Natural killer cell (primary cell): Measurements from ENCODE around the gene SDE2. TPM values are rescaled to one million over a fixed set of nuclear protein-coding genes. Genes with fewer than 3 reads are reported as not detected.

Experiments
- ATAC-seq, 3 donors: fragments of 150-1000 bp in 2 of 3; fragments of 200-7000 bp in 1 of 3; cut with Tn5 transposase; 1 replicate in 1 of 3; 2 replicates in 2 of 3; pipeline ENCODE4 v1.10.0; 2021; ENCODE audit warnings: mild to moderate bottlenecking in 2 of 3, moderate library complexity in 2 of 3
- DNase-seq, 2 donors: peaks; one replicate each; pipeline versions ENCODE4 v3.0.0 to v3.0.0-alpha.2; 2013 to 2021; ENCODE audit warnings: mixed read lengths in 1 of 2
- H3K27ac ChIP-seq: one replicate; pipeline ENCODE4 v1.5.1; 2013; ENCODE audit warnings: mild to moderate bottlenecking, low read length
- H3K27me3 ChIP-seq: one replicate; pipeline ENCODE4 v1.6.1; 2013; ENCODE audit warnings: low read length; ENCODE audit not compliant: control insufficient read depth, insufficient read depth
- H3K36me3 ChIP-seq: one replicate; pipeline ENCODE4 v1.6.1; 2013; ENCODE audit warnings: low read length; ENCODE audit not compliant: control insufficient read depth, insufficient read depth
- H3K4me1 ChIP-seq: one replicate; pipeline ENCODE4 v1.6.1; 2013; ENCODE audit warnings: low read length; ENCODE audit not compliant: control insufficient read depth, insufficient read depth
- H3K4me3 ChIP-seq: one replicate; pipeline ENCODE4 v1.5.1; 2013; ENCODE audit warnings: low read length
- H3K9me3 ChIP-seq: one replicate; pipeline ENCODE4 v1.6.1; 2013; ENCODE audit warnings: low read length; ENCODE audit not compliant: control insufficient read depth, insufficient read depth
- H3K27ac Mint-ChIP-seq, 2 donors: one replicate each; pipeline ENCODE4 v1.8.0; 2022; ENCODE audit warnings: mild to moderate bottlenecking in 2 of 2, mixed read lengths in 2 of 2, moderate library complexity in 1 of 2
- H3K27me3 Mint-ChIP-seq, 2 donors: one replicate each; pipeline ENCODE4 v1.8.0; 2022; ENCODE audit warnings: low read depth in 2 of 2, mixed read lengths in 2 of 2
- H3K36me3 Mint-ChIP-seq: one replicate; pipeline ENCODE4 v1.8.0; 2022; ENCODE audit warnings: mixed read lengths
- H3K4me1 Mint-ChIP-seq, 2 donors: one replicate each; pipeline ENCODE4 v1.8.0; 2022; ENCODE audit warnings: mixed read lengths in 2 of 2
- H3K4me3 Mint-ChIP-seq: one replicate; pipeline ENCODE4 v1.8.0; 2022; ENCODE audit warnings: mild to moderate bottlenecking, moderate library complexity, mixed read lengths
- H3K9me3 Mint-ChIP-seq, 2 donors: one replicate each; pipeline ENCODE4 v1.8.0; 2022; ENCODE audit warnings: mixed read lengths in 2 of 2
- WGBS: methylation state at CpG from one replicate; pipeline ENCODE4 v1.1.7; 2013; ENCODE audit warnings: missing lambda C conversion rate; ENCODE audit not compliant: insufficient coverage; 5-methylcytosine and 5-hydroxymethylcytosine counted together
- intact Hi-C: fragments of 100-400 bp; cut with micrococcal nuclease; formaldehyde crosslinking; loops from one replicate; pipeline ENCODE4 v1.14.2; 2022
- total RNA-seq, 4 donors: library from RNA; stranded (reverse); fragments of 120-200 nt in 1 of 4; gene quantifications; one replicate each; pipeline versions ENCODE4 v1.2.3 to v1.2.4, GENCODE V29; 2013 to 2022
- TF ChIP-seq, protein P1 (sequence below): fragments of 200-600 bp; IDR thresholded peaks from one replicate; pipeline ENCODE4 v1.8.0; 2022; ENCODE audit warnings: antibody characterized with exemption

Gene SDE2
- total RNA-seq, 3 donors from 2014 or later (not counting 1 experiment from before 2014, with no cell fraction given), result 52.5 to 62.7 (median 53.6) TPM

DNA sequence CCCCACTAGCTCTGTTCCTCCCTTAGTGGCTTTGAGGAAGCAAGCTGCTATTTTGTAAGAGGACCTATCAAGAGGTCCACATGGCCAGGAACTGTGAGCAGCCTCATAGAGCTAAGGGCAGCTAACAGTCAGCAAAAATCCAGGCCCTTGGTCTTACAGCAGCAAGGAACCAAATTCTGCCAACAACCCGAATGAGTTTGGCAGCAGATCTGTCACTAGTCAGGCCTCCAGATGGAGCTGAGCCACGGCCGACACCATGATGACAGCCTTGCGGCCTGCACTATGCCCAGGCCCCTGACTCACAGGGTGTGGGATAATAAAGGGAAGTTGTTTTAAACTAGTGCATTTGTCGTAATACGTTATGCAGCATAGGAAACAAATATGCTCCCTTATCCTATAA lies 35.3 kb upstream of the SDE2 start:
- H3K27ac Mint-ChIP-seq, result no peak overlapping the region
- TF ChIP-seq, protein P1, sequence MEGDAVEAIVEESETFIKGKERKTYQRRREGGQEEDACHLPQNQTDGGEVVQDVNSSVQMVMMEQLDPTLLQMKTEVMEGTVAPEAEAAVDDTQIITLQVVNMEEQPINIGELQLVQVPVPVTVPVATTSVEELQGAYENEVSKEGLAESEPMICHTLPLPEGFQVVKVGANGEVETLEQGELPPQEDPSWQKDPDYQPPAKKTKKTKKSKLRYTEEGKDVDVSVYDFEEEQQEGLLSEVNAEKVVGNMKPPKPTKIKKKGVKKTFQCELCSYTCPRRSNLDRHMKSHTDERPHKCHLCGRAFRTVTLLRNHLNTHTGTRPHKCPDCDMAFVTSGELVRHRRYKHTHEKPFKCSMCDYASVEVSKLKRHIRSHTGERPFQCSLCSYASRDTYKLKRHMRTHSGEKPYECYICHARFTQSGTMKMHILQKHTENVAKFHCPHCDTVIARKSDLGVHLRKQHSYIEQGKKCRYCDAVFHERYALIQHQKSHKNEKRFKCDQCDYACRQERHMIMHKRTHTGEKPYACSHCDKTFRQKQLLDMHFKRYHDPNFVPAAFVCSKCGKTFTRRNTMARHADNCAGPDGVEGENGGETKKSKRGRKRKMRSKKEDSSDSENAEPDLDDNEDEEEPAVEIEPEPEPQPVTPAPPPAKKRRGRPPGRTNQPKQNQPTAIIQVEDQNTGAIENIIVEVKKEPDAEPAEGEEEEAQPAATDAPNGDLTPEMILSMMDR, result no peak
- intact Hi-C loops, result no loop called here

DNA sequence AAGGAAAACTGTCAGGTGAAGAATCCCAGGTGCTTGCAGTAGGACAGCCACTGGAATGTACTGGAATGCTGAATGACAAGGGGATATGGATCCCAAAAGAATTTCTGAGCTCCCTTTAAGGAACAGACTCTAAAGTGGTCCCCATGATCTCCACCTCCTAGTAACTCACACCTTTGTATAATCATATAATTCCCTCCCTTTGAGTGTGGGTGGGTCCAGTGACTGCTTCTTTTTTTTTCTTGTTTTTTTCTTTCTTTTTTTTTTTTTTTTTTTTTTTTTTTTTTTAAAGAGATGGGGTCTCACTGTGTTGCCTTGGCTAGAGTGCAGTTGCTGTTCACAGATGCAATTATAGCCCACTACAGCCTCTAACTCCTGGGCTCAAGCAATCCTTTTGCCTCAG lies 34.8 kb upstream of the SDE2 start:
- DNase-seq, result no peak
- Histone ChIP-seq H3K4me1 (peaks cover 3% of the 10 kb centered on the region), H3K27me3 (no peaks in the 10 kb centered on the region), H3K27ac (peak overlapping the region; percentile 41), H3K36me3 (no peaks in the 10 kb centered on the region), H3K4me3 (no peak overlapping the region), H3K9me3 (no peaks in the 10 kb centered on the region)
- intact Hi-C loops, result no loop called here
- Mint-ChIP-seq H3K9me3 (no peaks in the 10 kb centered on the region), H3K27ac (no peak overlapping the region), H3K27me3 (no peaks in the 10 kb centered on the region), H3K36me3 (no peaks in the 10 kb centered on the region), H3K4me1 (no peaks in the 10 kb centered on the region), H3K4me3 (no peak overlapping the region)
- TF ChIP-seq, protein P1, result no peak
- ATAC-seq, result no peak

More for the DNA sequence above, 35.3 kb upstream of the SDE2 start:
- Histone ChIP-seq H3K4me3 (no peak overlapping the region), H3K9me3 (no peaks in the 10 kb centered on the region), H3K27me3 (no peaks in the 10 kb centered on the region), H3K4me1 (peaks cover 3% of the 10 kb centered on the region), H3K36me3 (no peaks in the 10 kb centered on the region), H3K27ac (peak overlapping the region; percentile 41)
- DNase-seq (peak in 1 of 2 donors; percentile 21), ATAC-seq (peak; percentile 18 to 93 (median 65))
- Mint-ChIP-seq H3K9me3 (no peaks in the 10 kb centered on the region), H3K4me3 (no peak overlapping the region), H3K4me1 (no peaks in the 10 kb centered on the region), H3K27me3 (no peaks in the 10 kb centered on the region), H3K36me3 (no peaks in the 10 kb centered on the region)
- 73% methylated on average over 6 of the region's 6 CpGs for WGBS

DNA sequence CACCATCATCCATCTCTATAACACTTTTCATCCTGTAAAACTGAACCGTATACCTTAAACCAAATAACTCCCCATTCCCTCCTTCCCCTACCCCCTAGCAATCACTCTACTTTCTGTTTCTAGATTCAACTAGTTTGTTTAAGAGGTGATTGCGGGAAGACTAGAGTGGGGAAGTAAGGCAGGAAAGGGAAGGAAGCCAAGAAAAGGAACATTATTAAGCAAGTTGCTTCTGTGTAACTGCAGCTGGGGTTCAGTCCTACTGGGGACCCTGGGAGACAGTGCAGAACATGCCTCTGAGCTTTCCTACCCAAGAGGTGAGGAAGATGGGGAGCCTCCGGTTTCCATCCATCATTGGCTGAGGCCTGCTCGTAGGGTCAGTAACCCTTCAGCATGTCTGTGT lies 34.4 kb upstream of the SDE2 start:
- no peaks in the 10 kb centered on the region for H3K9me3 Mint-ChIP-seq
- Histone ChIP-seq H3K4me1 (peaks cover 4% of the 10 kb centered on the region), H3K4me3 (no peak overlapping the region), H3K27ac (no peak overlapping the region), H3K27me3 (no peaks in the 10 kb centered on the region), H3K36me3 (no peaks in the 10 kb centered on the region), H3K9me3 (no peaks in the 10 kb centered on the region)
- no peaks in the 10 kb centered on the region for H3K4me1 Mint-ChIP-seq
- intact Hi-C loops, result no loop called here
- TF ChIP-seq, protein P1, result no peak
- no peak for DNase-seq
- no peak overlapping the region for H3K27ac Mint-ChIP-seq
- no peaks in the 10 kb centered on the region for H3K27me3 Mint-ChIP-seq
- no peaks in the 10 kb centered on the region for H3K36me3 Mint-ChIP-seq
- 87% methylated on average over 4 of the region's 4 CpGs for WGBS
- H3K4me3 Mint-ChIP-seq, result no peak overlapping the region
- ATAC-seq, result no peak

DNA sequence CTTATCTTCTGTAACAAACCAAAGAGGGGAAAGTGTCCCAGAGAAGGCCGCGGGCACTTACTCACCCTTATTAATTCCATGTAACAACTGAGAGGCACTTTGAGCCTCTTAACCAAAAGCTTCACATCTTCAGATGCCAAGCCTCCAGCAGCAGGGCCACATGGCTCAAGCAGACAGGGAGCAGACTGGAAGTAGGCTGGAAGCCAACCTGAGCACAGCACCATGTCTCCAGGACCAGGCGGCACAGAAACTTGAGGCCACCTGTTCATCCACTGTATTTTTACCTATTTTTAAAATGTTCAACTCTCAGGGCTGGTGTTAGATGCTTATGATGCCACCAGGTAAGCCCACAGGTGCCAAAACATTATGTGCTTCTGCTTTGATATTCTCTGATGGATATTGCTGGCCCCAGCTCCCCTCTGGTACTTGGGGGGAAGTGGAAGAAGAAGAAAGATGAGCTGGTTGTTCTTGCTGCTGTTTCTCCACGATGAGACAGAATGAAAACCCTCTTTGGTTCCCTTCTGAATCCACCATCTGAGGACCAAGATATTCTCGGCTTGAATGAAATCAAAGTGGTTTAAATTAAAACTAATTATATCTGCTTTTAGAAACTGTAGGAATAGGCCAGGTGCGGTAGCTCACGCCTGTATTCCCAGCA lies 30.6 kb upstream of the SDE2 start:
- intact Hi-C loops, result no loop called here
- ATAC-seq (no peak), DNase-seq (no peak)
- Mint-ChIP-seq H3K4me3 (no peak overlapping the region), H3K9me3 (no peaks in the 10 kb centered on the region), H3K36me3 (no peaks in the 10 kb centered on the region), H3K4me1 (no peaks in the 10 kb centered on the region), H3K27ac (no peak overlapping the region), H3K27me3 (peaks cover 0 to 2% of the 10 kb centered on the region in 2 donors)
- TF ChIP-seq, protein P1, result no peak
- no peak overlapping the region for H3K4me3 ChIP-seq
- no peaks in the 10 kb centered on the region for H3K27me3 ChIP-seq
- 87% methylated on average over 6 of the region's 7 CpGs for WGBS
- H3K36me3 ChIP-seq, result no peaks in the 10 kb centered on the region
- H3K9me3 ChIP-seq, result no peaks in the 10 kb centered on the region
- H3K27ac ChIP-seq, result peak overlapping the region; percentile 55
- peaks cover 3% of the 10 kb centered on the region for H3K4me1 ChIP-seq
